Skeletal muscle tissue (tissue), 4 donors: ENCODE measurements around the gene TGFB1. TPM values are rescaled to one million over a fixed set of nuclear protein-coding genes. Genes with fewer than 3 reads are reported as not detected.
A peak's percentile ranks its signal among the peaks of the same experiment; 100 is the strongest.

Experiments
- H3K27ac ChIP-seq: one replicate; pipeline ENCODE4 v1.7.0; 2013; ENCODE audit warnings: mild to moderate bottlenecking, low read depth, low read length, inconsistent platforms
- H3K27me3 ChIP-seq, 3 donors: one replicate each; pipeline ENCODE4 v1.7.0; 2013; ENCODE audit warnings: low read length in 3 of 3; ENCODE audit not compliant: control insufficient read depth in 3 of 3, insufficient read depth in 3 of 3
- H3K36me3 ChIP-seq, 3 donors: one replicate each; pipeline ENCODE4 v1.7.0; 2013; ENCODE audit warnings: low read length in 3 of 3; ENCODE audit not compliant: control insufficient read depth in 3 of 3, insufficient read depth in 3 of 3
- H3K4me1 ChIP-seq, 3 donors: one replicate each; pipeline ENCODE4 v1.7.0; 2013; ENCODE audit warnings: low read length in 3 of 3, mild to moderate bottlenecking in 3 of 3; ENCODE audit not compliant: control insufficient read depth in 3 of 3, insufficient read depth in 3 of 3
- H3K4me3 ChIP-seq, 3 donors: one replicate each; pipeline ENCODE4 v1.7.0; 2013; ENCODE audit warnings: low read length in 3 of 3
- H3K9ac ChIP-seq, 3 donors: one replicate each; pipeline ENCODE4 v1.7.0; 2013; ENCODE audit warnings: low read length in 3 of 3, mild to moderate bottlenecking in 3 of 3, moderate library complexity in 2 of 3, low read depth in 1 of 3
- H3K9me3 ChIP-seq, 3 donors: one replicate each; pipeline ENCODE4 v1.7.0; 2013; ENCODE audit warnings: low read length in 3 of 3; ENCODE audit not compliant: control insufficient read depth in 3 of 3
- total RNA-seq: library from RNA; depleted of rRNA; stranded (reverse); fragments of >200 nt; gene quantifications from one replicate; pipeline ENCODE4 v1.2.3, GENCODE V29; 2014
- donor health status: Osteomylitis.

The TGFB1 gene
- 3.1 TPM for total RNA-seq

DNA sequence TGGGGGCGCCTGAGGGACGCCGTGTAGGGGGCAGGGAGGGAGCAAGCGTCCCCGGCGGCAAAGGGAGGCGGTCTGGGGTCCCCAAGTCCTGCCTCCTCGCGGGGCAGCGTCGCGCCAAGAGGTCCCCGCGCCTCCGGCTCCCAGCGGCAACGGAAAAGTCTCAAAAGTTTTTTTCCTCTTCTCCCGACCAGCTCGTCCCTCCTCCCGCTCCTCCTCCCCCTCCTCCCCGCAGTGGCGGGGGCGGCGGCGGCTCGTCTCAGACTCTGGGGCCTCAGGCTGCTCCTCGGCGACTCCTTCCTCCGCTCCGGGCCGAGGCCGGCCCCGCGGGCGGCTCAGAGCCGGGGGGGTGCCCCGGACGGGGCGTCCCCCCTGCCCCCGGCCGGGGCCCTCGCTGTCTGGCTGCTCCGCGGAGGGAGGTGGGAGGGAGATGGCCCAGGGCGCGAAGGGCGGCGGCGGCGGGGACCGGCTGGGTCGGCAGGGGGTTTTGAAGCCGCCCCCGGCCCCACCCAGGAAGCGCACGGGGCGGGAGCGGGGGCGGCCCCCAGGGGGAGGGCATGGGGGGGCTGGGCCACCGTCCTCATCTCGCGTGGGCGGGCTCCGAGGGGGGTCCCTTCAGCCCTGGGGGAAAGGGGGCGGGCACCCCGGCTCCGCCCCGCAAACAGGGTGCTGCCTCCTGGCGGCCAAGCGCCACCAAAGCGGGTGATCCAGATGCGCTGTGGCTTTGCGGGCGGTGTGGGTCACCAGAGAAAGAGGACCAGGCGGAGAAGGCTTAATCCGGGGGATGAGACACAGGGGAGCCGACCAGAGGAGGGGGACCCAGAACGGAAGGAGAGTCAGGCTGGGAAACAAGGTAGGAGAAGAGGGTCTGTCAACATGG is at the start of gene TGFB1:
Gene TGFB1 (minus strand): TSS at position 457 of the 877 bp plus-strand sequence. CDS start 878 bp downstream, outside the sequence.
- Histone ChIP-seq H3K9me3 (no peaks in the 10 kb centered on the region), H3K9ac (peak within 1 kb of the TSS; percentile 56 to 74 (median 70)), H3K4me3 (peak within 1 kb of the TSS; percentile 75 to 85 (median 76)), H3K27me3 (peaks cover 0 to 42% (median 38%) of the 10 kb centered on the region in 3 donors), H3K4me1 (peaks cover 31 to 37% (median 32%) of the 10 kb centered on the region in 3 donors), H3K27ac (peak within 1 kb of the TSS; percentile 68), H3K36me3 (no peaks in the 10 kb centered on the region)

DNA sequence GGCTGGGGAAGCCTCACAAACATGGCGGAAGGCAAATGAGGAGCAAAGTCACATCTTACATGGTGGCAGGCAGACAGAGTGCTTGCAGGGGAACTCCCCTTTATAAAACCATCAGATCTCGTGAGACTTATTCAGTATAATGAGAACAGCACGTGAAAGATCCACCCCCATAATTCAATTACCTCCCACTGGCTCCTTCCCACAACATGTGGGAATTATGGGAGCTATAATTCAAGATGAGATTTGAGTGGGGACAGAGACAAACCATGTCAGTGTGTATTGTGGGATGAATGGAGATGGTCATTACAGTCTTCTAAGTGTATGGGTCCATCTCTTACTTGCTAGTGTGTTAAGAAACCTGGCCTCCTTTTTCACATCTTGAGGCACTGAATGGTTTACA is 48.3 kb upstream of the TGFB1 start:
- Histone ChIP-seq H3K27me3 (no peaks in the 10 kb centered on the region), H3K27ac (no peak overlapping the region), H3K9ac (no peak overlapping the region), H3K36me3 (peaks cover 0 to 14% (median 5%) of the 10 kb centered on the region in 3 donors), H3K4me1 (peaks cover 27 to 32% (median 29%) of the 10 kb centered on the region in 3 donors), H3K4me3 (no peak overlapping the region), H3K9me3 (no peaks in the 10 kb centered on the region)

DNA sequence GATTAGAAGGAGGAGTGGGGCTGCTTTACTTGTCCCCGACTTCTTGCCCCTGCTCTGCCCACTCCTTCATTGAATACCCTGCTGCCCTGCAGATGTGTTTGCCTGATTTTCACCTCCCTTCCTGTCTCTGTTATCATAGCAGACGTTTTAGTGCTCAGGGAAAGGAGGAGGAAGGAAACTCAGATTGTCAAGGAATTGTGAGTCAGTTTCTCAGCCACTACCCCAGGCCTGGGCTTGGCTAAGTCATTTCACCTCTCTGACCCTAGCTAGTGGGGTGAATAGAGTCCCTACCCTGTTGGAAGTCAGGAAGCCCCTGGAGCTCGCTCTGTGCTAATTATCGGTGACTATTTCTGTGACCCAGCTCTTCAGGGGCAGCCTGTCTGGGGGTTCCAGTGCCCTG is 47.8 kb upstream of the TGFB1 start:
- Histone ChIP-seq H3K4me3 (no peak overlapping the region), H3K9ac (no peak overlapping the region), H3K9me3 (no peaks in the 10 kb centered on the region), H3K27ac (no peak overlapping the region), H3K27me3 (no peaks in the 10 kb centered on the region), H3K4me1 (peaks cover 30 to 33% (median 32%) of the 10 kb centered on the region in 3 donors), H3K36me3 (peaks cover 0 to 14% (median 5%) of the 10 kb centered on the region in 3 donors)

- Histone ChIP-seq H3K4me1 (peaks cover 24 to 39% (median 28%) of the 10 kb centered on the region in 3 donors), H3K27me3 (no peaks in the 10 kb centered on the region), H3K27ac (no peak overlapping the region), H3K4me3 (no peak overlapping the region), H3K9me3 (no peaks in the 10 kb centered on the region), H3K9ac (no peak overlapping the region), H3K36me3 (peaks cover 0 to 10% (median 5%) of the 10 kb centered on the region in 3 donors)
Observed at GRCh38 chr19:41399525-41399924, 45.8 kb upstream of the TGFB1 start.

GRCh38 chr19:41399091-41399490 is 45.4 kb upstream of the TGFB1 start:
- Histone ChIP-seq H3K9ac (peak overlapping the region; percentile 1 to 96 (median 12)), H3K27ac (peak overlapping the region; percentile 93), H3K4me1 (peaks cover 24 to 39% (median 28%) of the 10 kb centered on the region in 3 donors), H3K36me3 (peaks cover 0 to 10% (median 5%) of the 10 kb centered on the region in 3 donors), H3K9me3 (no peaks in the 10 kb centered on the region), H3K27me3 (no peaks in the 10 kb centered on the region), H3K4me3 (peak overlapping the region; percentile 92 to 100 (median 98))

- H3K9me3 ChIP-seq, result no peaks in the 10 kb centered on the region
- peak overlapping the region; percentile 96 to 100 (median 99) for H3K9ac ChIP-seq
- H3K4me1 ChIP-seq, result peaks cover 24 to 38% (median 27%) of the 10 kb centered on the region in 3 donors
- H3K27me3 ChIP-seq, result no peaks in the 10 kb centered on the region
- H3K36me3 ChIP-seq, result peaks cover 0 to 10% (median 5%) of the 10 kb centered on the region in 3 donors
- H3K27ac ChIP-seq, result peak overlapping the region; percentile 93
- peak overlapping the region; percentile 92 to 100 (median 98) for H3K4me3 ChIP-seq
Observed at GRCh38 chr19:41398598-41398997, 44.9 kb upstream of the TGFB1 start.

DNA sequence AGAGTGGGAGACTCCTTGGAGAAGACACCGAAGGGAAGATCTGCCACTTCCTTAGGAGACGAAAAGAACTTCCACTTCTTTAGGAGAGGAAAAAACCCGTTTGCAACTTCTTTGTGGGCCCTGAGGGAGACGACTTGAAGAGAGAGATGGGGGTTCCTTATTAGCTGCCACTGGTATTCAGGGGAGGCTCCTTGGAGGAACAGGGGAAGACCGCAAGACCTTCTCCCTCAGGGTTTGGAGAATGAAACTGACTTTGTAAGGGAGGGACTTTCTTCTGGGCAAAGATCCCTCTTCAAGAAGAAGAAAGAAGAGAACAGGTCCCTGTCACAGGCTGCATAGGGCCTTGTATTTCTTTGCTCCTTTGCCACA is 44.3 kb upstream of the TGFB1 start:
- H3K27me3 ChIP-seq, result no peaks in the 10 kb centered on the region

GRCh38 chr19:41397086-41398049 is 43.6 kb upstream of the TGFB1 start, which contains the start of the genes BCKDHA and EXOSC5:
TSS of gene BCKDHA (plus strand) at chr19:41397818. CDS start at chr19:41397828, 10 bp downstream.
TSS of gene EXOSC5 (minus strand) at chr19:41397359. CDS start at chr19:41397328, 31 bp downstream.
- peak within 1 kb of the TSS; percentile 96 to 100 (median 99) for H3K9ac ChIP-seq
- H3K36me3 ChIP-seq, result peaks cover 0 to 6% (median 5%) of the 10 kb centered on the region in 3 donors
- peak within 1 kb of the TSS; percentile 93 for H3K27ac ChIP-seq
- H3K27me3 ChIP-seq, result no peaks in the 10 kb centered on the region
- H3K9me3 ChIP-seq, result no peaks in the 10 kb centered on the region
- peak within 1 kb of the TSS; percentile 92 to 100 (median 98) for H3K4me3 ChIP-seq
- peaks cover 18 to 32% (median 21%) of the 10 kb centered on the region in 3 donors for H3K4me1 ChIP-seq

More for the DNA sequence above, 44.3 kb upstream of the TGFB1 start:
- peak overlapping the region; percentile 96 to 100 (median 99) for H3K9ac ChIP-seq
- H3K9me3 ChIP-seq, result no peaks in the 10 kb centered on the region
- peak overlapping the region; percentile 93 for H3K27ac ChIP-seq
- H3K4me3 ChIP-seq, result peak overlapping the region; percentile 92 to 100 (median 98)
- H3K4me1 ChIP-seq, result peaks cover 21 to 33% (median 21%) of the 10 kb centered on the region in 3 donors
- H3K36me3 ChIP-seq, result peaks cover 0 to 7% (median 5%) of the 10 kb centered on the region in 3 donors

- H3K36me3 ChIP-seq, result peaks cover 16 to 20% (median 17%) of the 10 kb centered on the region in 3 donors
- no peak overlapping the region for H3K9ac ChIP-seq
- no peak overlapping the region for H3K27ac ChIP-seq
- no peak overlapping the region for H3K4me3 ChIP-seq
- peaks cover 13 to 28% (median 21%) of the 10 kb centered on the region in 3 donors for H3K4me1 ChIP-seq
- H3K27me3 ChIP-seq, result no peaks in the 10 kb centered on the region
- H3K9me3 ChIP-seq, result no peaks in the 10 kb centered on the region
Observed at GRCh38 chr19:41395355-41395754, 41.6 kb upstream of the TGFB1 start.
